Neuronal stem cell (in vitro differentiated cells): ENCODE data around the gene PGAP6. TPM values are rescaled to one million over a fixed set of nuclear protein-coding genes. Genes with fewer than 3 reads are reported as not detected.

ENCODE experiments used
- DNase-seq: peaks from one replicate; pipeline ENCODE4 v3.0.0-alpha.2; 2013; ENCODE audit warnings: low spot score
- H2AFZ ChIP-seq: one replicate; pipeline ENCODE4 v1.6.1; 2013; ENCODE audit warnings: mild to moderate bottlenecking, low read length, inconsistent platforms
- H2AK5ac ChIP-seq: 2 replicates; pipeline ENCODE4 v1.6.1; 2013; ENCODE audit warnings: low read depth, mild to moderate bottlenecking, inconsistent platforms, low read length, moderate library complexity, mixed read lengths
- H2BK120ac ChIP-seq: 2 replicates; pipeline ENCODE4 v1.6.1; 2013; ENCODE audit warnings: low read depth, mild to moderate bottlenecking, inconsistent platforms, low read length, moderate library complexity, mixed read lengths
- H2BK12ac ChIP-seq: one replicate; pipeline ENCODE4 v1.6.1; 2013; ENCODE audit warnings: low read length, inconsistent platforms
- H2BK15ac ChIP-seq: 2 replicates; pipeline ENCODE4 v1.6.1; 2013; ENCODE audit warnings: mild to moderate bottlenecking, low read length, inconsistent platforms, mixed read lengths
- H2BK5ac ChIP-seq: one replicate; pipeline ENCODE4 v1.6.1; 2013; ENCODE audit warnings: inconsistent platforms, mild to moderate bottlenecking, low read length, moderate library complexity
- H3K14ac ChIP-seq: one replicate; pipeline ENCODE4 v1.6.1; 2013; ENCODE audit warnings: low read length, inconsistent platforms
- H3K18ac ChIP-seq: 2 replicates; pipeline ENCODE4 v1.6.1; 2013; ENCODE audit warnings: low read length, inconsistent platforms
- H3K23ac ChIP-seq: 2 replicates; pipeline ENCODE4 v1.6.1; 2013; ENCODE audit warnings: low read depth, mild to moderate bottlenecking, mixed read lengths, low read length, inconsistent platforms; ENCODE audit not compliant: poor library complexity
- H3K27ac ChIP-seq: replicated peaks from 3 replicates; pipeline ENCODE4 v1.5.1; 2013; ENCODE audit warnings: low read length, inconsistent platforms
- H3K27me3 ChIP-seq, 3 experiments: 2 replicates each; pipeline ENCODE4 v1.6.1; 2013; ENCODE audit warnings: low read length in 3 of 3, mild to moderate bottlenecking in 2 of 3, inconsistent platforms in 1 of 3, low read depth in 1 of 3, mixed read lengths in 1 of 3, moderate library complexity in 1 of 3; ENCODE audit not compliant: control insufficient read depth in 3 of 3, insufficient read depth in 3 of 3
- H3K36me3 ChIP-seq, 2 donors: replicated peaks in 1 of 2; 2 replicates each; pipeline ENCODE4 v1.6.1; 2013; ENCODE audit warnings: low read length in 2 of 2; ENCODE audit not compliant: control insufficient read depth in 2 of 2, insufficient read depth in 2 of 2
- H3K4ac ChIP-seq: 2 replicates; pipeline ENCODE4 v1.6.1; 2013; ENCODE audit warnings: inconsistent platforms, mild to moderate bottlenecking, low read length, moderate library complexity
- H3K4me1 ChIP-seq, 2 donors: 1 replicate in 1 of 2; 2 replicates in 1 of 2; pipeline ENCODE4 v1.6.1; 2013; ENCODE audit warnings: low read length in 2 of 2, low read depth in 1 of 2; ENCODE audit not compliant: control insufficient read depth in 2 of 2, insufficient read depth in 1 of 2
- H3K4me2 ChIP-seq: one replicate; pipeline ENCODE4 v1.6.1; 2013; ENCODE audit warnings: mild to moderate bottlenecking, low read length, inconsistent platforms; ENCODE audit not compliant: insufficient read depth, poor library complexity, severe bottlenecking
- H3K4me3 ChIP-seq, 2 donors: 2 replicates each; pipeline ENCODE4 v1.5.1; 2013; ENCODE audit warnings: low read length in 2 of 2, mild to moderate bottlenecking in 2 of 2, inconsistent platforms in 1 of 2, moderate library complexity in 1 of 2
- H3K79me1 ChIP-seq: one replicate; pipeline ENCODE4 v1.6.1; 2013; ENCODE audit warnings: low read depth, mild to moderate bottlenecking, inconsistent platforms, low read length, moderate library complexity
- H3K9ac ChIP-seq: one replicate; pipeline ENCODE4 v1.6.1; 2013; ENCODE audit warnings: mild to moderate bottlenecking, low read depth, low read length, inconsistent platforms; ENCODE audit not compliant: poor library complexity
- H3K9me3 ChIP-seq, 2 donors: replicated peaks in 1 of 2; 2 replicates each; pipeline versions ENCODE3 to v1.6.1; 2013; ENCODE audit warnings: low read length in 2 of 2, mild to moderate bottlenecking in 2 of 2, inconsistent platforms in 1 of 2, low read depth in 1 of 2, mixed read lengths in 1 of 2, moderate library complexity in 1 of 2; ENCODE audit not compliant: control insufficient read depth in 2 of 2, insufficient read depth in 1 of 2
- H4K8ac ChIP-seq: one replicate; pipeline ENCODE4 v1.6.1; 2013; ENCODE audit warnings: low read depth, mild to moderate bottlenecking, inconsistent platforms, low read length, moderate library complexity
- H4K91ac ChIP-seq: one replicate; pipeline ENCODE4 v1.6.1; 2013; ENCODE audit warnings: low read length, low read depth, mild to moderate bottlenecking, inconsistent platforms; ENCODE audit not compliant: poor library complexity
- WGBS, 2 donors: extraction: QIAGEN DNeasy Blood & Tissue Kit; methylation state at CpG; one replicate each; pipeline ENCODE4 v1.1.7; 2013; ENCODE audit warnings: missing lambda C conversion rate in 2 of 2, mixed read lengths in 1 of 2; ENCODE audit not compliant: insufficient read length in 2 of 2, insufficient replicate concordance in 1 of 2; ENCODE audit errors: extremely low coverage in 2 of 2; 5-methylcytosine and 5-hydroxymethylcytosine counted together
- polyA plus RNA-seq, 2 experiments: library from polyadenylated mRNA; stranded (reverse); fragments of 200-250 nt; gene quantifications; one replicate each; pipeline ENCODE4 v1.2.3, GENCODE V29; 2013

PGAP6 gene
- 30.5 TPM for polyA plus RNA-seq (2013, experiment 1 of 2)
- polyA plus RNA-seq (2013, experiment 2 of 2), result 28.5 TPM

- Histone ChIP-seq H3K9ac (peak within 1 kb of the TSS; percentile 90), H3K79me1 (peaks cover 13% of the 10 kb centered on the region), H4K91ac (no peak within 1 kb of the TSS), H4K8ac (no peak within 1 kb of the TSS), H2BK120ac (peak within 1 kb of the TSS; percentile 87), H3K18ac (peak within 1 kb of the TSS; percentile 97), H2BK15ac (peak within 1 kb of the TSS; percentile 95), H2AFZ (peak within 1 kb of the TSS; percentile 89), H3K4ac (no peak within 1 kb of the TSS), H2AK5ac (peak within 1 kb of the TSS; percentile 81), H3K4me2 (peak within 1 kb of the TSS; percentile 100), H2BK5ac (no peak within 1 kb of the TSS), H3K14ac (peak within 1 kb of the TSS; percentile 94), H3K27me3 (peaks cover 0 to 19% (median 7%) of the 10 kb centered on the region in 3 experiments), H3K4me1 (peaks cover 20 to 24% of the 10 kb centered on the region in 2 donors), H3K23ac (peak within 1 kb of the TSS; percentile 86), H3K4me3 (peak within 1 kb of the TSS; percentile 78 to 96), H2BK12ac (peak within 1 kb of the TSS; percentile 73), H3K27ac (no peak within 1 kb of the TSS), H3K9me3 (no peaks in the 10 kb centered on the region), H3K36me3 (peaks cover under 1 to 9% of the 10 kb centered on the region in 2 donors)
- DNase-seq, result no peak
- WGBS, 2 donors, result no CpG with 5 or more reads among the region's 123 CpGs
These were observed at the start of gene PGAP6 for GRCh38 chr16:381789-382717. Gene PGAP6 (minus strand): TSS chr16:381978. CDS start chr16:381821, 157 bp downstream.

GRCh38 chr16:430904-431303, 49.1 kb upstream of the PGAP6 start:
- no peak overlapping the region for H2BK5ac ChIP-seq
- H2BK15ac ChIP-seq, result no peak overlapping the region
- peaks cover 4 to 71% of the 10 kb centered on the region in 2 donors for H3K36me3 ChIP-seq
- H3K9me3 ChIP-seq, result no peaks in the 10 kb centered on the region
- H3K18ac ChIP-seq, result no peak overlapping the region
- no peak overlapping the region for H3K27ac ChIP-seq
- H3K27me3 ChIP-seq, result no peaks in the 10 kb centered on the region
- 100% methylated on average over 1 of the region's 7 CpGs; no CpG with 5 or more reads in 1 of the 2 donors for WGBS, 2 donors
- no peak overlapping the region for H3K4me3 ChIP-seq
- H3K14ac ChIP-seq, result no peak overlapping the region
- no peak overlapping the region for H2AFZ ChIP-seq
- H2AK5ac ChIP-seq, result no peak overlapping the region
- H3K4me1 ChIP-seq, result peaks cover 6 to 10% of the 10 kb centered on the region in 2 donors
- no peak overlapping the region for H4K8ac ChIP-seq
- no peak overlapping the region for H4K91ac ChIP-seq
- H3K4ac ChIP-seq, result no peak overlapping the region
- no peak for DNase-seq
- peaks cover 20% of the 10 kb centered on the region for H3K79me1 ChIP-seq
- H3K4me2 ChIP-seq, result no peak overlapping the region
- no peak overlapping the region for H3K9ac ChIP-seq
- H3K23ac ChIP-seq, result no peak overlapping the region
- H2BK120ac ChIP-seq, result no peak overlapping the region
- no peak overlapping the region for H2BK12ac ChIP-seq

DNA sequence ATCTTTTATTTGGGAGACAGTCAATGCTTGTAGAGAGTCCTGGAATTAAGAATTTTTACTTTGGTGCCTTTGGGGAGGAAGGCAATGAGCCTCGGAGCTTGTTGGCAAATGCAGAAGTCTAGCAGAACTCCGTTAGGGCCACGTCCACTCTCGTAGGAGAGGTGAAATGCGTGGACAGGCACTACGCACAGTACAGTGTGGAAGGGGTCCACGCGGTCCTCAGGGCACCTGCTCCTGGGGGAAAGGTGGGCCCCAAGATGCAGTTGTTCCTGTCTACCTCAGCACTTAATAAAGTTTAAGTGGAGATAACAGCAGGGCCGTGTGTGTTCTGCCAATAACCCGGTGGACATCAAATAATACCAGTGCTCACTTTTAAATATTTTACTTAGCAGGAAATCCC, 45.5 kb upstream of the PGAP6 start:
- Histone ChIP-seq H2AK5ac (no peak overlapping the region), H3K4me2 (peak overlapping the region; percentile 96)
- WGBS, 2 donors, result no CpG with 5 or more reads among the region's 10 CpGs

DNA sequence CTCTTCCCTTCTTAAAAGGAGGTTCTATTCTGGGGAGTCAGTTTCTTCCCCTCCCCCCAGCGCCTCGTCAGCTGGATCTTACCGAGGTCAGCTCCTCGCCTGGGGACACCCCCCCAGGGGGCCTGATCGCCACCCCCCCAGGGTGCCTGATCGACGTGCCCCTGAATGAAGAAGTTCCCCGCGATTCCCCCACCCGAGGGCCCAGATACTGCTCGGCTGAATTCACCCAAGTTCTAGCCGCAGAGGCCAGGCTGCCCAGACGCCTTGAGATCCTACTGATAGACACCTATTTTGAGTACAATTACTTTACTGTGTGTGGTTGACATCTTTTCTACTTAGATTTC, 45.1 kb upstream of the PGAP6 start:
- Histone ChIP-seq H4K8ac (no peak overlapping the region), H3K4me1 (peaks cover 7 to 14% of the 10 kb centered on the region in 2 donors), H3K79me1 (peaks cover 18% of the 10 kb centered on the region), H2AFZ (no peak overlapping the region), H2BK120ac (no peak overlapping the region), H3K27me3 (peaks cover 11 to 18% (median 12%) of the 10 kb centered on the region in 3 experiments), H3K23ac (peak overlapping the region; percentile 100), H3K14ac (peak overlapping the region; percentile 82), H3K4me3 (peak overlapping the region; percentile 87 to 99), H2AK5ac (peak overlapping the region; percentile 98), H3K4me2 (peak overlapping the region; percentile 96), H3K9ac (peak overlapping the region; percentile 96), H2BK15ac (no peak overlapping the region), H4K91ac (no peak overlapping the region), H3K9me3 (no peaks in the 10 kb centered on the region), H3K4ac (peak overlapping the region; percentile 76), H3K27ac (no peak overlapping the region), H2BK12ac (no peak overlapping the region), H3K36me3 (peaks cover 4 to 41% of the 10 kb centered on the region in 2 donors), H2BK5ac (peak overlapping the region; percentile 66), H3K18ac (peak overlapping the region; percentile 95)
- WGBS, 2 donors, result no CpG with 5 or more reads among the region's 13 CpGs
- DNase-seq, result no peak

More for the DNA sequence above, 45.5 kb upstream of the PGAP6 start:
- Histone ChIP-seq H3K36me3 (peaks cover 4 to 45% of the 10 kb centered on the region in 2 donors), H4K8ac (no peak overlapping the region), H2BK120ac (no peak overlapping the region), H2BK5ac (no peak overlapping the region), H2BK12ac (no peak overlapping the region), H3K14ac (no peak overlapping the region), H3K18ac (no peak overlapping the region), H3K79me1 (peaks cover 18% of the 10 kb centered on the region), H2BK15ac (no peak overlapping the region), H3K27ac (no peak overlapping the region), H3K23ac (no peak overlapping the region), H3K9ac (no peak overlapping the region), H4K91ac (no peak overlapping the region), H2AFZ (no peak overlapping the region), H3K4me1 (peaks cover 7 to 14% of the 10 kb centered on the region in 2 donors), H3K27me3 (peaks cover 11 to 18% (median 12%) of the 10 kb centered on the region in 3 experiments), H3K4ac (no peak overlapping the region), H3K9me3 (no peaks in the 10 kb centered on the region), H3K4me3 (peak overlapping the region; percentile 87 to 99)
- DNase-seq, result no peak
